ENCODE data around the gene CNTNAP5. TPM values are rescaled to one million over a fixed set of nuclear protein-coding genes. Genes with fewer than 3 reads are reported as not detected.

CNTNAP5 gene
- total RNA-seq, 1 donor from 2014 or later: 22.0 TPM

GRCh38 chr2:124424074-124424473 lies 399.0 kb downstream of the CNTNAP5 start:
- no peak for DNase-seq
- Mint-ChIP-seq H3K9me3 (ENCODE audit: unreplicated experiment) (no peaks in the 10 kb centered on the region), H3K4me1 (ENCODE audit: low read depth, unreplicated experiment) (no peaks in the 10 kb centered on the region)

GRCh38 chr2:124426122-124426521 lies 401.0 kb downstream of the CNTNAP5 start:
- no peak overlapping the region for H3K27ac Mint-ChIP-seq (ENCODE audit: unreplicated experiment)
- no peak overlapping the region for H3K4me3 Mint-ChIP-seq (ENCODE audit: unreplicated experiment)
- no peaks in the 10 kb centered on the region for H3K36me3 Mint-ChIP-seq (ENCODE audit: unreplicated experiment)
- peaks cover 2% of the 10 kb centered on the region for H3K9me3 Mint-ChIP-seq (ENCODE audit: unreplicated experiment)
- no peaks in the 10 kb centered on the region for H3K4me1 Mint-ChIP-seq (ENCODE audit: low read depth, unreplicated experiment)
- H3K27me3 Mint-ChIP-seq (ENCODE audit: unreplicated experiment): no peaks in the 10 kb centered on the region
- DNase-seq: no peak
- no peak for TF ChIP-seq CTCF (IDR thresholded peaks at IDR 0.05; ENCODE audit: partially characterized antibody, unreplicated experiment)

More at GRCh38 chr2:124424074-124424473, 399.0 kb downstream of the CNTNAP5 start:
- Mint-ChIP-seq H3K27me3 (ENCODE audit: unreplicated experiment) (no peaks in the 10 kb centered on the region), H3K4me3 (ENCODE audit: unreplicated experiment) (no peak overlapping the region), H3K36me3 (ENCODE audit: unreplicated experiment) (no peaks in the 10 kb centered on the region), H3K27ac (ENCODE audit: unreplicated experiment) (no peak overlapping the region)
- no peak for TF ChIP-seq CTCF (IDR thresholded peaks at IDR 0.05; ENCODE audit: partially characterized antibody, unreplicated experiment)

DNA sequence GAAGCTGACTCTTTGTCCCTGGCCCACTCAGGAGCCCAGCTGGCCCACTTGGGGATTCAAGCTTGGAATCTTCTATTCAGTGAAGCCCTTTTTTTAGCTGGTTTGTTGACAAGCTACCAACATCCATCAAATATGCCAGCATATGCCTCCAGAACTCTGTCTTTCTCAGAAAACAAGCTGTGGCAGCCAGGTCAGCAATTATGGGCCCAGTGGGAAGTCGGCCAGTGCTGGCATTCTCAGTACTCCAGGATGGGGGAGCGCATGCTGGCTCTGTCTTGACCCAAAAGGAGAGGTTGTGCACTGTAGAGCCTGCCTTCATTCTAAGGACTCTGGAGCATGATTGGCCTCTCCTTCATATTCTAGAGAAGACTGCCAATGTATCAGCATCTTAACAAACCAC lies 401.5 kb downstream of the CNTNAP5 start:
- Mint-ChIP-seq H3K4me1 (ENCODE audit: low read depth, unreplicated experiment) (no peaks in the 10 kb centered on the region), H3K4me3 (ENCODE audit: unreplicated experiment) (no peak overlapping the region), H3K36me3 (ENCODE audit: unreplicated experiment) (no peaks in the 10 kb centered on the region), H3K27me3 (ENCODE audit: unreplicated experiment) (no peaks in the 10 kb centered on the region), H3K9me3 (ENCODE audit: unreplicated experiment) (peaks cover 2% of the 10 kb centered on the region), H3K27ac (ENCODE audit: unreplicated experiment) (no peak overlapping the region)
- DNase-seq: no peak
- TF ChIP-seq CTCF (IDR thresholded peaks at IDR 0.05; ENCODE audit: partially characterized antibody, unreplicated experiment): no peak

DNA sequence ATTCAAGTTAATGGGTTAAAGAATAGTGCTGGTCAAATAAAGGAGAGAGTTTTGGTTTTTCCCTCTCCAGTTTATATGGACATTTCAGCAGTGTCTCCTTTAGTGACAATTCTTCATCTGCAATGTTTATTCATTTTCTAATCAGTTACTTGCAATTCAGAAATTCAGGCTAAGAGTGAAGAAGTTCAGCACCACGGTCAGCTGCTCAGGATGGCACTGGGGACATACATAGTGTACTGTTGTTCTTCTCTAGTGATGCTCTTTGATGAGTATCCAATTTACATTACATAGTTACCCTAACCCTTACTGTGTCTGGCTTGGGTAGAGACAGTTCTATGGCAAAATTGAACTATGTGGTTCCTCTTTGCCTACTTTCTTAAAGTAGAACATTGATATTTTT lies 412.7 kb downstream of the CNTNAP5 start:
- H3K4me3 Mint-ChIP-seq (ENCODE audit: unreplicated experiment): no peak overlapping the region
- H3K27me3 Mint-ChIP-seq (ENCODE audit: unreplicated experiment): peaks cover 1% of the 10 kb centered on the region
- no peak overlapping the region for H3K27ac Mint-ChIP-seq (ENCODE audit: unreplicated experiment)
- TF ChIP-seq CTCF (IDR thresholded peaks at IDR 0.05; ENCODE audit: partially characterized antibody, unreplicated experiment): no peak
- no peaks in the 10 kb centered on the region for H3K36me3 Mint-ChIP-seq (ENCODE audit: unreplicated experiment)
- H3K9me3 Mint-ChIP-seq (ENCODE audit: unreplicated experiment): peaks cover 2% of the 10 kb centered on the region
- H3K4me1 Mint-ChIP-seq (ENCODE audit: low read depth, unreplicated experiment): no peaks in the 10 kb centered on the region
- no peak for DNase-seq

- Mint-ChIP-seq H3K9me3 (ENCODE audit: unreplicated experiment) (peaks cover 4% of the 10 kb centered on the region), H3K36me3 (ENCODE audit: unreplicated experiment) (peaks cover 15% of the 10 kb centered on the region), H3K27ac (ENCODE audit: unreplicated experiment) (no peak overlapping the region), H3K4me1 (ENCODE audit: low read depth, unreplicated experiment) (peaks cover 7% of the 10 kb centered on the region), H3K27me3 (ENCODE audit: unreplicated experiment) (no peaks in the 10 kb centered on the region), H3K4me3 (ENCODE audit: unreplicated experiment) (no peak overlapping the region)
- DNase-seq: no peak
- TF ChIP-seq CTCF (IDR thresholded peaks at IDR 0.05; ENCODE audit: partially characterized antibody, unreplicated experiment): no peak
These were observed 425.4 kb downstream of the CNTNAP5 start for GRCh38 chr2:124450481-124450880.
